HG02973 (cell line): ENCODE results near the gene POMZP3.
"Not testable (repeated sequence)": the region's sequence is repeated elsewhere in the genome, so short reads cannot be mapped to it uniquely, and the experiment has no call there.

Experiments used
- ATAC-seq: cut with Tn5 transposase; IDR thresholded peaks from one replicate; pipeline ENCODE4 v1.9.1; 2021; ENCODE audit warnings: moderate library complexity; ENCODE audit not compliant: unreplicated experiment

POMZP3 gene

DNA sequence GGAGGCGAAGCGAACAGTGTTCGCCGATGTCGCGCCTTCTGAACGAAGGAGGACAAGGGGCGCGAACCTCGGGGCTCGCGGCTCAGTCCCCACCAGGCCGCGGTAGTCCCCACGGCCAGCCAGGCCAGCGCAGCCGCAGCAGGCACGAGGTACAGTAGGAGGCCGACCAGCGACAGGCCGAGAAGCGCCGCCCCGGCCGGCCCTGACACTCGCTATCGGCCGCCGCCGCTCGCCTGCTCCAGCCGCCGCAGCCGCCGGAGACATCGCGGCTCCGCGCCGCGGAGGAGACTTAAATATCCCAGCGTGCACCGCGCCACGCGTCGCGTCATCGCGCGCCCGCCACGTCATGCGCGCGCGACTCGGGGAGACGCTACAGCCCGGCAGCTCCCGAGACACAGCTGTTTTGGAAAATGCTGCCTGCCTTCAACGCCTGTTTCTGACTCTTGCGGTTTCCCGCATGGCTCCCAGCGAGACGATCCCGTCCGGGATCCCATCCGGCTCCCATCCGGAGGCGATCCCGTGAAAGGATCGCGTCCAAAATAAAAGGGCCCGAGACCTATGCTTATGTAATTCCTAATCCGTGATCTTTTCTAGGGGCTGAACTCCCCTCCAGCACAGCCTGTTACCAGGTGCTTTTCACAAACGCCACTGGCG is at the start of gene POMZP3:
Gene POMZP3 (minus strand): TSS at position 291 of the 654 bp plus-strand sequence. CDS start 1,215 bp downstream, outside the sequence.
- peak; percentile 80 for ATAC-seq

DNA sequence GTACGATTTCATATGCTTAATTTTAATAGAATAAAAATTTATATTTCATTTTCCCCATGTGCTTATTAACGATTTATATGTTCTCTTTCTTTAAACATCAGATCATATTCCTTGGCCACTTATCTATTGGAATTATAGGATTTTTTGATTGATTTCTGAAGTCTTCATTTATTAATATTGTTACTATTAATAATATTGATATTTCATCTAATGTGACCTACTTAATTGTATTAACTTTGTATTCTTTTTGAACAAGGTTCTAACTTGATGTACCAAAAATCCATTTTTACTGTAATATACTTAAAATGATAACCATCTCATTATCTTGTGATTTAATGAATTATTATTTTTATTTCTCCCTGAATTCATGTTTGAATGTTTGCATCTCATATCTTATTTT is 48.7 kb upstream of the POMZP3 start:
- ATAC-seq = not testable (repeated sequence)

DNA sequence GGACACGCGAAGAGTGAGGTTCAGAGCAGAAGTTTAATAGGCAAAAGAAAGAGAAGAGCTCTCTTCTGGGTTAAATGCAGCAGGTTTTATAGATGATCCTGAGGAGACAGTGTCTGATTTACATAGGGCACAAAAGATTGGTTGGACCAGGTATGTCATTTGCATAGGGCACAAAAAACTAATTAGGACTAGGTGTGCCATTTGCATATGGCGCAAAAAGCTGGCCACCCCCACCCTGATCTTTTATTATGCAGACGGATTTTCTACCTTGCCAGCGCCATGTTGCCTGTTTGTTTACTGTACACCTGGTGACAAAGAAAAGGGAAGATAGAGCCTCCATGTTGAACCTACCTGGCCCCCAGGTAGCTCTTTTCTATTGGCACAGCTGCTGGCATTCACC is 46.3 kb upstream of the POMZP3 start:
- not testable (repeated sequence) for ATAC-seq

- not testable (repeated sequence) for ATAC-seq
These were observed 32.1 kb upstream of the POMZP3 start for GRCh38 chr7:76659212-76659611.

GRCh38 chr7:76656425-76656824 is 29.3 kb upstream of the POMZP3 start:
- ATAC-seq = not testable (repeated sequence)

DNA sequence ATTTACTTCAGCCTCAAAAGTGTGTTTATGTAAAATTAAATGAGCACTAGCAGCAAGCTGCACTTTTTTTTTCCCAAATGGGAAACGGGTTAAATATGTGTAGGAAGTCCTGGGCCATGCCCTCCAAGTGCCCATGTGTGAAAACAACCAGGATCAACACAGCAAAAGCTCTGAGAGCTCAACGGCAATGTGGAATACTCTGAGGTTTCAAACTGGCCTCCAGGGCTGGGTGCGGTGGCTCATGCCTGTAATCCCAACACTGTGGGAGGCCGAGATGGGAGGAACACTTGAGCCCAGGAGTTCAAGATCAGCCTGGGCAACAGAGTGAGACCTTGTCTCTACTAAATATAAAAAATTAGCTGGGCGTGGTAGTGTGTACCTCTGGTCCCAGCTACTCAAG is 15.5 kb upstream of the POMZP3 start:
- ATAC-seq = not testable (repeated sequence)

DNA sequence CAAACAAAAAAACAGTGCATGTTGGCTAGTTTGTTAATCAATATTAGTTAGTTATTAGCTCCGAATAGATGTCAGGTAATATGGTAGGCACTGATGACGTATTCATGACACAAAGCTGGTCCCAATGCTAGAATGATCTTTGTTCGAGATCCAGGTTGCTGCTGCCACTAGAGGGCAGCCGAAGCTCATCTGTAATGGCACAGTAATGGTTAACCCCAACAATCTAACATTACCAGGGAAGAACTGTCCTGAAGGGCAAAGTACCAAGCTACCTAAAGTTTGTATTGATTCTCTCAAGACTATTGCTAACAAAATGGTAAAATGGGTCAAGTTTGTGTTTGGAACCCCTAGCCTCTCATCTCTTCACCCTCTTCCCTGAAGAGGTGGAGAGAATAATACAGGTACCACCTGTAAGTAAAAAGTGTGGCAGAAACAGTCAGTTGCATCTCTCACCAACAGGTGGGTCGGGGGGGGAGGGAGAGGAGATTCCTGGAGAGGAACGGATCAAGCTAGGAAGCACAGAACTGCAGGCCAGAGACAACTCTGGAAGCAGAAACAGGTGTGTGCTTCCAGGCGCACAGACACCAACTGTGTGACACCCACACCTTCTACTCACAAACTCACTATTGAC is 10.1 kb upstream of the POMZP3 start:
- ATAC-seq = peak; percentile 96

DNA sequence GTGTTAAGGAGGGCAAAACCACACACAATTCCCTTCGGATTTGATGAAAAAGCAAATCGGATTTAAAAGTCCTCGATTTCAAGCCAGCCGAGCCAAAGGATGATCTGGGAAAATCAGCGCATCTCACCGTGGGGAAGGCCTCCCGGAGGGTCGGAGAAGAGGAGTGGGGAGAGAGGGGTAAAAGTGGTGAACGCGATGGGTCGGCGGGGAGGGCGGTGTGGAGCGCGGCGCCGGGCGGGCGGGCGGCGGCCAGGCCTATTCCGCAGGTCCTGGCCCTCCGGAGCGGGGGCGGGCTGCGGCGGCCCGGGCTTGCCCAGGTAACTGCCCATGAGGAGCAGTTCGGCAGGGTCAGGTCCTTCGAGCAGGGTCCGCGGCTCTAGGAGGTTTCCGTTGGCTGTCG is 498 bp downstream of the POMZP3 start:
- peak; percentile 28 for ATAC-seq

DNA sequence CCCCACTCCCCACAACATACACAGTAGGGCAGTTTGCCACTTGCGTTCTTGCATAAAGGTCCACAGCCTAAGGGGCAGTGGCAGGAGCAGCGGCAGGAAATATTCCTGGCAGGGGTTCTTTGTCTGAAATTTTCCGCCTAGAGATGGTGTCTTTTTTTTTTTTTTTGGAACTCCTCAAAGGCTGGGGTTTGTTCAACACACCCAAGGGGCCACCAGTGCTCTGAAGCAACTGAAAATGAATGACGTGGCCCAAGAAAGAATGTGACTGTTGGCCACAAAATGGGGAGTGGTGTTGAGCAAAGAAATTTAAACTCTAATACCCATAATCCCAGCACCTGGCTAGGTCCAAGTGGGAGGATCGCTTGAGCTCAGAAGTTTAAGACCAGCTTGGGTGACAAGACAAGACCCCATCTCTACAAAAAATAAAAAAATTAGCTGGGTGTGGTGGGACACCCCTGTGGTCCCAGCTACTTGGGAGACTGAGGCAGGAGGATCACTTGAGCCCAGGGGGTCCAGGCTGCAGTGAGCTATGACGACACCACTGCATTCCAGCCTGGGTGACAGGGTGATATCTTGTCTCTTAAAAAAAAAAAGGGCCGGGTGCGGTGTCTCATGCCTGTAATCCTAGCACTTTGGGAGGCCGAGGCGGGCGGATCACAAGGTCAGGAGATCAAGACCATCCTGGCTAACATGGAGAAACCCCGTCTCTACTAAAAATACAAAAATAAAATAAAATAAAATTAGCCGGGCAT is 7.5 kb downstream of the POMZP3 start:
- not testable (repeated sequence) for ATAC-seq

DNA sequence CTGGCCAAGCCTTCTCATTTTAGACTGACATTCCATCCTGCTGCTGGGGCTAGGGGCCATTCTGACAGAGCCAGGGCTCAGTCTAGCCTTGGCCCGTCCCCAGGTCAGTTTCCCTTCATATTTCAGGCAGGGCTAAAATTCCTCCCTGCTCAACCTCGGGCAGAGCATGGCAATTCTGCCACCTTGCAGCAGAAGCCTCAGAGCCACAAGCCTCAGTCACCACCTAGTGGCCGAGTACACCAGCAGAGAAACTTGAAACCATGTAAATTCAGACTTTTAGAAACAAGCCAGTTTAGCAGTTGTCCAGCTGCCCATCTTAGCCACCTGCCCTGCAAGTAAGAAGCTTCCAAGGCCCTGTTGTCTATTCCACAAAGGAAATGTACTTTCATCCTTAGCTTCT is 13.3 kb downstream of the POMZP3 start:
- ATAC-seq = not testable (repeated sequence)

- not testable (repeated sequence) for ATAC-seq
These were observed 14.8 kb downstream of the POMZP3 start for GRCh38 chr7:76612232-76612631.

- ATAC-seq = not testable (repeated sequence)
These were observed 17.2 kb downstream of the POMZP3 start for GRCh38 chr7:76609864-76610263.

DNA sequence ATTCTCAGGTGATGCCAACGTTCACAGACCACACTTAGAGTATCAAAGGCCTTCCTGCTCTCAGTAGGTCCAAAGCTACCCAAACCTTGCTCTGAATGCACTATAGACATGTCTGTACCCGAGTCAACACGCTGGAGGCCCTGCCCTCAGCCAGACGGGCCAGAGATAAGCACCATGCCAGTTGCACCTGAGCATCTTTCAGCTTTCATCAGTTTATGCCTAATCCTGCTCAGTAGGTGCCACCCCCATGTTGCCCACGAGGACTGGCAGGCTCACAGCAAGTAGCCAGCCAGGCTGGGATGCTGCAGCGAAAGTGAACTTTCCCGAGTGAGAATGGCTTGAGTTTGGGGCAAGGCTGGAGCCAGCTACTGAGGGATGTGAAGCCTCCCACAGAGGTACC is 18.6 kb downstream of the POMZP3 start:
- not testable (repeated sequence) for ATAC-seq

GRCh38 chr7:76606027-76606426 is 21.1 kb downstream of the POMZP3 start:
- ATAC-seq = peak; percentile 91

DNA sequence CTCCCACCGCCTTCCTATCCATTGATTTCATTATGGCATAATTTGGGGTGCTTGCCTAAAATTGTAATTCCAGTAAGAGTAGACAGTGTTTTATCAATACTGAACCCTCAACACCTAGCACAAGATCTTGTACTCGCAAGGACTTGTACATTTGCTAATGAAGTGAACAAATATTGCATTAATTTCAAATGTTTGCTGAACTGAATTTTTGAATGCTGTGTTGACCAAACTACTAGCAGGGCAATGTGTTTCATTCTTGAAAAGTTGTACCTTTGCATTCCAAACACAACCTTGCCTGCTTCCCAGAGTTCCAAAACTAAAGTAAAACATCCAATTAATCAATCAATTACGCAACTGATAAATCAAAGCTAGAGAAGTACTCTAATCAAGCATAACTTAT is 26.4 kb downstream of the POMZP3 start:
- not testable (repeated sequence) for ATAC-seq

DNA sequence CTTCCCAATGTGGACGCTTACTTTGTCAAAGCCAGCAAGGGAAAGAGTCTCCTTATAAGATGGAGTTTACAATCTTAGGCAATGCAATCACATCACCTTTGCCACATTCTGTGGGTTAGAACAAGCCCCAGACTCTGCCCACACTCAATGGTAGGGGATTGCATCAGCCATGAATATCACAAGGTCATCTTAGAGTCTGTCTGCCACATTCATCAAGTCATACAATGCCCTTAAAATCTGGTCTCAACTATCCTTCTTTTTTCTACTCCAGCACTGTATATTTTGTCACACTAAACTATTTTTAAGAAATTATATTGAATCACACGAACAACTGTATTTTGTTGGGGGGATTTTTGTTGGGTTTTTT is 27.0 kb downstream of the POMZP3 start:
- not testable (repeated sequence) for ATAC-seq

GRCh38 chr7:76598590-76599264 is 28.4 kb downstream of the POMZP3 start:
- ATAC-seq = not testable (repeated sequence)

DNA sequence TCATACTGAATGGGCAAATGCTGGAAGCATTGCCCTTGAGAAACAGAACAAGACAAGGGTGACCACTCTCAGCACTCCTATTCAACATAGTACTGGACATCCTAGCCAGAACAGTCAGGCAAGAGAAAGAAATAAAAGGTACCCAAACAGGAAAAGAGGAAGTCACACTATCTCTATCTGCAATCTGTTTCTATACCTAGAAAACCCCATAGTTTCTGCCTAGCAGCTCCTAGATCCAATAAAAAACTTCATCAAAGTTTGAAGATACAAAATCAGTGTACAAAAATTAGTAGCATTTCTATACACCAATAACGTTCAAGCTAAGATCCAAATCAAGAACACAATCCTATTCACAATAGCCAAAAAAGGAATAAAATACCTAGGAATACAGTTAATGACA is 29.8 kb downstream of the POMZP3 start:
- not testable (repeated sequence) for ATAC-seq

DNA sequence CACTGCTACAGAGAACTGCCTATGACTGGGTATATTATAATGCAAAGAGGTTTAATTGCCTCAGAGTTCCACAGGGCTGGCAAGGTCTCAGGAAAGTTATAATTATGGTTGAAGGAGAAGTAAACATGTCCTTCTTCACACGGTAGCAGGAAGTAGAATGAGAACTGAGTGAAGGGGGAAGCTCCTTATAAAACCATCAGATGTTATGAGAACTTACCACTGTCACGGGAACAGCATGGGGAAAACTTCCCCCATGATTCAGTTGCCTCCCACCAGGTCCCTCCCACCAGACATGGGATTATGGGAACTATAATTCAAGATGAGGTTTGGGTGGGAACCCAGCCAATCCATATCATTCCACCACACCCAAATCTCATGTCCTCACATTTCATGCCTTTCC is 34.4 kb downstream of the POMZP3 start:
- not testable (repeated sequence) for ATAC-seq

- ATAC-seq = peak; percentile 73
These were observed 35.3 kb downstream of the POMZP3 start for GRCh38 chr7:76591602-76592304.

GRCh38 chr7:76591033-76591432 is 36.0 kb downstream of the POMZP3 start:
- not testable (repeated sequence) for ATAC-seq
